ENCODE results near the gene SRPRA.
"Not testable (repeated sequence)": the region's sequence is repeated elsewhere in the genome, so short reads cannot be mapped to it uniquely, and the experiment has no call there.

Gene SRPRA

GRCh38 chr11:126284829-126285228 lies 16.1 kb upstream of the SRPRA start:
- in situ Hi-C loops (cut with HindIII; ENCODE audit: low sequenced_read_pairs), result no loop called here

GRCh38 chr11:126282736-126283591 lies 14.3 kb upstream of the SRPRA start, which contains the start of gene TIRAP:
Gene TIRAP (plus strand): TSS chr11:126283093. CDS start chr11:126290895, 7,802 bp downstream.
- in situ Hi-C loops (cut with HindIII; ENCODE audit: low sequenced_read_pairs), result no loop called here

GRCh38 chr11:126282361-126282735 lies 13.7 kb upstream of the SRPRA start:
- in situ Hi-C loops (cut with HindIII; ENCODE audit: low sequenced_read_pairs), result no loop called here

- in situ Hi-C loops (cut with HindIII; ENCODE audit: low sequenced_read_pairs), result no loop called here
Measured at GRCh38 chr11:126281666-126282175, 13.0 kb upstream of the SRPRA start.

- in situ Hi-C loops (cut with HindIII; ENCODE audit: low sequenced_read_pairs), result no loop called here
Measured at GRCh38 chr11:126281245-126281644, 12.6 kb upstream of the SRPRA start.

- in situ Hi-C loops (cut with HindIII; ENCODE audit: low sequenced_read_pairs), result no loop called here
Measured at GRCh38 chr11:126280595-126280994, 11.9 kb upstream of the SRPRA start.

GRCh38 chr11:126279191-126279590 lies 10.5 kb upstream of the SRPRA start:
- in situ Hi-C loops (cut with HindIII; ENCODE audit: low sequenced_read_pairs), result no loop called here

- in situ Hi-C loops (cut with HindIII; ENCODE audit: low sequenced_read_pairs), result no loop called here
Measured at GRCh38 chr11:126277780-126278179, 9.1 kb upstream of the SRPRA start.

GRCh38 chr11:126277322-126277721 lies 8.6 kb upstream of the SRPRA start:
- in situ Hi-C loops (cut with HindIII; ENCODE audit: low sequenced_read_pairs), result no loop called here

GRCh38 chr11:126268361-126268707 lies 361 bp downstream of the SRPRA start:
- in situ Hi-C loops (cut with HindIII; ENCODE audit: low sequenced_read_pairs), result no loop called here

- in situ Hi-C loops (cut with HindIII; ENCODE audit: low sequenced_read_pairs), result no loop called here
Measured at GRCh38 chr11:126267650-126268049, 1.0 kb downstream of the SRPRA start.

- in situ Hi-C loops (cut with HindIII; ENCODE audit: low sequenced_read_pairs), result no loop called here
Measured at GRCh38 chr11:126265811-126266210, 2.9 kb downstream of the SRPRA start.

- in situ Hi-C loops (cut with HindIII; ENCODE audit: low sequenced_read_pairs), result no loop called here
Measured at GRCh38 chr11:126263489-126263888, 5.2 kb downstream of the SRPRA start.

- in situ Hi-C loops (cut with HindIII; ENCODE audit: low sequenced_read_pairs), result no loop called here
Measured at GRCh38 chr11:126262216-126262615, 6.5 kb downstream of the SRPRA start.

GRCh38 chr11:126257764-126258163 lies 10.9 kb downstream of the SRPRA start:
- in situ Hi-C loops (cut with HindIII; ENCODE audit: low sequenced_read_pairs), result no loop called here

GRCh38 chr11:126257144-126257543 lies 11.6 kb downstream of the SRPRA start:
- in situ Hi-C loops (cut with HindIII; ENCODE audit: low sequenced_read_pairs), result no loop called here

GRCh38 chr11:126256216-126256615 lies 12.5 kb downstream of the SRPRA start:
- in situ Hi-C loops (cut with HindIII; ENCODE audit: low sequenced_read_pairs), result no loop called here

- in situ Hi-C loops (cut with HindIII; ENCODE audit: low sequenced_read_pairs), result not testable (repeated sequence)
Measured at GRCh38 chr11:126255507-126255906, 13.2 kb downstream of the SRPRA start.

GRCh38 chr11:126254819-126255218 lies 13.9 kb downstream of the SRPRA start:
- in situ Hi-C loops (cut with HindIII; ENCODE audit: low sequenced_read_pairs), result no loop called here

- in situ Hi-C loops (cut with HindIII; ENCODE audit: low sequenced_read_pairs), result no loop called here
Measured at GRCh38 chr11:126253265-126253664, 15.4 kb downstream of the SRPRA start.

GRCh38 chr11:126246636-126247035 lies 22.1 kb downstream of the SRPRA start:
- in situ Hi-C loops (cut with HindIII; ENCODE audit: low sequenced_read_pairs), result loop anchor here (25.0 kb wide), 1 partner anchor 309 kb away; the partner anchor contains the start of gene VSIG10L2

GRCh38 chr11:126233391-126233790 lies 35.3 kb downstream of the SRPRA start:
- in situ Hi-C loops (cut with HindIII; ENCODE audit: low sequenced_read_pairs), result loop anchor here (25.0 kb wide), 1 partner anchor 296 kb away; the partner anchor contains the start of gene VSIG10L2

All from DLD1 (cell line).